HG03175 (cell line): ENCODE results near the gene MRPL10.
"Not testable (repeated sequence)": the region's sequence is repeated elsewhere in the genome, so short reads cannot be mapped to it uniquely, and the experiment has no call there.

Source experiments
- ATAC-seq: cut with Tn5 transposase; IDR thresholded peaks from one replicate; pipeline ENCODE4 v1.9.1; 2021; ENCODE audit warnings: mild to moderate bottlenecking, moderate library complexity; ENCODE audit not compliant: unreplicated experiment

Gene MRPL10

DNA sequence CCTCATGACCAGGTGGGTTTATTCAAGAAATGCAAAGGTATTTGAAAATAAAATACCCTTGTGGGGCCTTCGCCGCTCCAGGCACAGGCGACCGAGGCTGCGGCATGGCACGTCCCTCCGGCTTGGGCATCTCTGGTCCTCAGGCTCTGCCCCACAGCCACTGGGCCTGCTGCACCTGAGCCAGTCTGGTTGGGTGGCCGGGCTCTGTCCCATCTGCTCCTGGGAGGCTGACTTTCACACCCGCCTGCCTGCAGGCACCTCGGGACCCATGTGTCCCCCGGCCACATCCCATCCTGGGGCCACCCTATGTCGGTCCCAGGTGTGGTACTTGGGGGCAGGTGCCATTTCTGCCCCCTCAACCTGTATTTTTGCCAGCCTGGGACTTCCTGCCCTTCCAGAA is 30.7 kb downstream of the MRPL10 start:
- no peak for ATAC-seq

- ATAC-seq, result no peak
Observed at GRCh38 chr17:47797797-47798196, 33.5 kb downstream of the MRPL10 start.

DNA sequence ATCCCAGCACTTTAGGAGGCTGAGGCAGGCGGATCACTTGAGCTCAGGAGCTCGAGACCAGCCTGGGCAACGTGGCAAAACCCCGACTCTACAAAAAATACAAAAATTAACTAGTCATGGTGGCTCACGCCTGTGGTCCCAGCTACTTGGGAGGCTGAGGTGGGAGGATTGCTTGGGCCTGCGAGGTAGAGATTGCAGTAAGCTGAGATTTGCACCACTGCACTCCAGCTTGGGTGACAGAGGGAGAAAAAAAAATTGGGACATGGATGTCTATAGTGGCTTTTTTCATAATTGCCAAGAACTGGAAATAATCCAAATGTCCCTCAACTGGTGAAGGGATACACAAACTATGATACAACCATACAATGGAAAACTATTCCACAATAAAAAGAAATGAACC is 38.4 kb downstream of the MRPL10 start:
- ATAC-seq, result no peak

- no peak for ATAC-seq
Observed at GRCh38 chr17:47792457-47792856, 38.9 kb downstream of the MRPL10 start.

DNA sequence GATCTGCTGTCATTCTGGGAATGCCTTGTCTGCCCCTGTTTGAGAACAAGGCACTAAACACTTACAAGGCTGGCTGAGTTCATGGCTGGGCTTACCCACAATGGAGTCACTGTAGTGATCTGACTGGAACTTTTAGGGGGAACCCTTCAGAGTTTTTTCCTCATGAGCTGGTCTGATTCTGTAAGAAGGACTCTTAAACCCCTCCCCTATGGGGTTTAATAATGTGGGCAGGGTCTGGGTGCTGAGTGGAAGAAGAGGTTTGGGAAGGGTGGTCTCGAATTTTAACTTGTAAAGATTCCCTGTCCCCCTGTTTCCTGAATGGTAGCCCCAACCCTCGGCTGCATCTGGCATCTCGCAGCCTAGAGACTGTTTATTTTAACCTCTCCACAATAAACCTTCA is 40.3 kb downstream of the MRPL10 start:
- no peak for ATAC-seq

GRCh38 chr17:47789611-47790561 is 41.5 kb downstream of the MRPL10 start:
- no peak for ATAC-seq

GRCh38 chr17:47785538-47786123 is 45.7 kb downstream of the MRPL10 start:
- no peak for ATAC-seq

DNA sequence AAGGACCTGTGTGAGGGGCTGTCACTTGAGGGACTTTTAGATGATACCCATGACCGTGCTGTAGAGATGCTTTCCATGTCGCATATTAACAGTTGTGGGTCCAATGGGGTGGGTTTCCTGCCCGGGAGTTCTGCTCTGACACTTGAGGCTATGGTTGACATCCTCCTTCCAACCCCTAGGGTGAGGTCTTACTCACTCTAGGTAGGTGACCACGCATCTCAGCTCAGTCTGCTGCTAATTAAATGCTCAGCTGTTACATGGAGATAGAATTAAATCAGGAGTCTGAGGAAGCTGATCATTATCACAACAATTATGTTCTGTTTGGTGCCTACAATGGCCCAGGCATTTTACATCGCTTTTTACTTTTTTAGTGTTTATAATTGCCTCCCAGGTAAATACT is 49.9 kb downstream of the MRPL10 start:
- ATAC-seq, result no peak

DNA sequence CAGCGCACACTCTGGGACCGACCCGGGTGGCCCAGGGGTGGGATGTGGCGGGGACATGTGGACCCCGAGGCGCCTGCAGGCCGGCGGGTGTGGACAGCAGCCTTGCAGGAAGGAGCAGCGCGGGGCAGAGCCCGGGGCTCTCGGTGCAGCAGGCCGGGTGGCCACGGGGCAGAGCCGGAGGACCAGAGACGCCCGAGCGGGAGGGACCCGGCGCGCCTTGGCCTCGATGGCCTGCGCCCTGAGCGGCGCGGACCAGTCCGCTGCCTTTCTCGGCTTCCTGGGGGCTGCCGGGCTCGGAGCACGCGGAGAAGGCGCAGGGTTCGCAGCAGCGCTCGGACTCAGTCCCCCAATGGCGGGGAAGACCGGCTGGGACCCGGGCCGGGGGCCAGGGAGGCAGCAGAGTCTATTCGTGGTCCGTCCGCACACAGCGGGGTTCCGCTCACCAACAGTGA is 53.1 kb downstream of the MRPL10 start:
- no peak for ATAC-seq

DNA sequence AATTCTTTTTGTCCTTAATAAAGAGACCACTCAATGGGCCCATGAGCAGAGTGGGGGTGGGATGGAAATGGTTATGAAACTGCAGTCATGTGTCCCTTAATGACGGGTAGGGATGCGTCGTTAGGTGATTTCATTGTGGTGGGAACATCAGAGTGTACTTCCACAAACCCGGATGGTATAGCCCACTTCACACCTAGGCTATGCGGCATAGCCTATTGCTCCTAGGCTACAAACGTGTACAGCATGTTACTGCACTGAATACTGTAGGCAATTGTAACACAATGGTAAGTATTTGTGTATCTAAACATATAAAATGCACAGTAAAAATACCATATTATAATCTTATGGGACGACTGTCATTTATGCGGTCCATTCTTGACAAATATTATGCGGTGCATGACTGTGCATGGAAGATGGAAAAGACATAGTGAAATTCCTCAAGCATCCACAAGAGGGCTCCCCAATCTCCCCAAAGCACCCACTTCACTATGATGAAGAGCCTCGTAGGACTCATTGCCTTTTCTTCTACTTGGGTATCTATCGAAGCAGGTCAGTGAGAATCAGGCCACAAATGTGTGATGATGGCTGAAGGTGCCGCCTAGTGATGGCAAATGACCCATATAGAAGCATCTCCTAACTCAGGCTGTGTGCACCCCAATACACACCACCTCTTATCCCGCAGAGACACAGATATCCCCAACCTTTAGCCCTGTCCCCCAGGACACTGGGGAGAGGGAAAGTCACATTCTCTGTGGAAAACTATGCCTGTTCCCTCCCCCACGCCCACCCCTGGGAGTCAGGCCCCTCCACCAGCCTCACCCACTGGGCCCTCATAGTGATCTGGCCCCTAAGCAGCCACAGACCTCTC is 54.8 kb downstream of the MRPL10 start:
- no peak for ATAC-seq

DNA sequence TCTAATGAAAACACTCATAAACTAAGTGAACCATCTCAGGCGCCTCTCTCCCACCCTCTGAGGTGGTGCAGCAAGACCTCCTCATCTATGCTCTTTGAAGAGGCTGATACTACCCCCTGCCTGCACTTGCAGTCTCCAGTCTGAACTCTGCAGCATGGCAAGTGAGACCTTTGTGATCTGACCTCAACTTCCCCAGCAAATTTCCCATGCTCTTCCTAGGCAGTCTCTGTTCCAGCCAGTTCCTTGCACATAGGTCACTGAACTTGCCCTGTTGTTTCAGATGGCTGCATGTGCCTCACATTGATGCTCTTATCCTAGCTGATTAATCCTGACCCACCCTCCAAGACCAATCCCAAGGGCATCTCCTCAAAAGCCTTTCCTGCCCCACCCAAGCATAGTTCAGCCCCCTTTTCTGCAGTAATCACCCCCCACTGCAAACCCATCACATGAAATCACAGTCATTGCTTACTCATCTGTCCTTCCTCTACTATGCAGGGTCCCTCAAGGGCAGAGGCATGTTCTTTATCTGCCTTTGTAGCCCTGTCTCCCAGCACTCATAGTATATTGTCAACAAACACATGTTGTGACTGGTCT is 56.3 kb downstream of the MRPL10 start:
- ATAC-seq, result no peak

- ATAC-seq, result no peak
Observed at GRCh38 chr17:47774331-47774730, 57.0 kb downstream of the MRPL10 start.

GRCh38 chr17:47773649-47774048 is 57.7 kb downstream of the MRPL10 start:
- not testable (repeated sequence) for ATAC-seq
